Mucosa of stomach (tissue), 1 donor: ENCODE results near the gene NFIA.
"Not testable (repeated sequence)": the region's sequence is repeated elsewhere in the genome, so short reads cannot be mapped to it uniquely, and the experiment has no call there.

Experiments
- H3K27me3 ChIP-seq: one replicate; pipeline ENCODE4 v1.7.0; 2013; ENCODE audit warnings: mild to moderate bottlenecking, low read length; ENCODE audit not compliant: control insufficient read depth, insufficient read depth
- H3K36me3 ChIP-seq: one replicate; pipeline ENCODE4 v1.7.0; 2013; ENCODE audit warnings: low read length; ENCODE audit not compliant: control insufficient read depth, insufficient read depth
- H3K4me1 ChIP-seq: one replicate; pipeline ENCODE4 v1.7.0; 2013; ENCODE audit warnings: mild to moderate bottlenecking, low read length; ENCODE audit not compliant: control insufficient read depth, insufficient read depth
- H3K4me3 ChIP-seq: one replicate; pipeline ENCODE4 v1.7.0; 2013; ENCODE audit warnings: low read length
- H3K9ac ChIP-seq: one replicate; pipeline ENCODE4 v1.7.0; 2013; ENCODE audit warnings: mild to moderate bottlenecking, low read length, moderate library complexity
- H3K9me3 ChIP-seq: one replicate; pipeline ENCODE4 v1.7.0; 2013; ENCODE audit warnings: mild to moderate bottlenecking, low read length, moderate library complexity; ENCODE audit not compliant: control insufficient read depth
- donor health status: Pancreatic carcinoma.

The NFIA gene

GRCh38 chr1:61276246-61276645 is 193.9 kb downstream of the NFIA start:
- no peak overlapping the region for H3K4me3 ChIP-seq
- H3K27me3 ChIP-seq: no peaks in the 10 kb centered on the region
- H3K4me1 ChIP-seq: peaks cover 4% of the 10 kb centered on the region
- no peaks in the 10 kb centered on the region for H3K36me3 ChIP-seq
- H3K9me3 ChIP-seq: no peaks in the 10 kb centered on the region
- no peak overlapping the region for H3K9ac ChIP-seq

DNA sequence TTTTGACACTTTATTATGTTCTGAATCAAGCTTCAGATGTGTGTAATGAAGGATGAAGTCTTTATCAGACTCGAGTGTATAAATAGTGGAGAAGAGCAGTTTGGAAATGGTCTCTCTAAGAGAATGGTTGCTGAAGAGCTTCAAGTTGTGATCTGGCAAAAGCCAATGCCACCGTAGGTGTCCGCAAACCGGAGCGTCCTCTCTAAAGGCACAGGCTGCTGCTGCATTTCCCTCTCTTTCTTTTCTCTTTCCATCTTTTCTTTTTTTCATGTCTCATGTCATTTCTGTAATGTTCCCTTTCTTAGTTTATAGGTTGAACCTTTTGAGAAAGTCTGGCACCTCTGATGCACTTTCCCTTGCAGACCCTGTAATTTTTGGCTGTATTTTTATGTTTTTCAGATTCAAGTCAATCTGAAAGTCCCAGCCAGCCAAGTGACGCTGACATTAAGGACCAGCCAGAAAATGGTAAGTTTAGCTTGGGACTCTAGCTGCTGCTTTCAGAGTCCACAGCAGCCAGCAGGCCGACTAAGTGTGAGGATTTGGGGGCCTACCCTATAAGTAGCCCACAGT is 194.8 kb downstream of the NFIA start:
- H3K4me3 ChIP-seq: no peak overlapping the region
- no peaks in the 10 kb centered on the region for H3K4me1 ChIP-seq

GRCh38 chr1:61278503-61278902 is 196.1 kb downstream of the NFIA start:
- H3K4me3 ChIP-seq, H3K27me3 ChIP-seq, H3K4me1 ChIP-seq, H3K9me3 ChIP-seq, H3K9ac ChIP-seq, H3K36me3 ChIP-seq: not testable (repeated sequence)

More for the DNA sequence above, 194.8 kb downstream of the NFIA start:
- Histone ChIP-seq H3K9ac (no peak overlapping the region), H3K27me3 (no peaks in the 10 kb centered on the region), H3K36me3 (no peaks in the 10 kb centered on the region), H3K9me3 (no peaks in the 10 kb centered on the region)

- H3K27me3 ChIP-seq: no peaks in the 10 kb centered on the region
- H3K9ac ChIP-seq: no peak overlapping the region
- no peaks in the 10 kb centered on the region for H3K4me1 ChIP-seq
- H3K4me3 ChIP-seq: no peak overlapping the region
- H3K36me3 ChIP-seq: no peaks in the 10 kb centered on the region
- H3K9me3 ChIP-seq: no peaks in the 10 kb centered on the region
Measured at GRCh38 chr1:61278966-61279365, 196.6 kb downstream of the NFIA start.

- Histone ChIP-seq H3K4me1 (no peaks in the 10 kb centered on the region), H3K9me3 (no peaks in the 10 kb centered on the region), H3K4me3 (no peak overlapping the region), H3K36me3 (no peaks in the 10 kb centered on the region), H3K27me3 (no peaks in the 10 kb centered on the region), H3K9ac (no peak overlapping the region)
Measured at GRCh38 chr1:61279570-61279969, 197.2 kb downstream of the NFIA start.

- no peaks in the 10 kb centered on the region for H3K27me3 ChIP-seq
- H3K9ac ChIP-seq: no peak overlapping the region
- H3K4me1 ChIP-seq: no peaks in the 10 kb centered on the region
- H3K4me3 ChIP-seq: no peak overlapping the region
- no peaks in the 10 kb centered on the region for H3K36me3 ChIP-seq
- H3K9me3 ChIP-seq: no peaks in the 10 kb centered on the region
Measured at GRCh38 chr1:61280452-61280851, 198.1 kb downstream of the NFIA start.

- H3K4me1 ChIP-seq: no peaks in the 10 kb centered on the region
- no peaks in the 10 kb centered on the region for H3K36me3 ChIP-seq
- H3K27me3 ChIP-seq: no peaks in the 10 kb centered on the region
- no peak overlapping the region for H3K9ac ChIP-seq
- no peaks in the 10 kb centered on the region for H3K9me3 ChIP-seq
- no peak overlapping the region for H3K4me3 ChIP-seq
Measured at GRCh38 chr1:61282387-61282786, 200.0 kb downstream of the NFIA start.

- H3K4me3 ChIP-seq: no peak overlapping the region
- H3K9me3 ChIP-seq: no peaks in the 10 kb centered on the region
- no peaks in the 10 kb centered on the region for H3K27me3 ChIP-seq
- H3K36me3 ChIP-seq: no peaks in the 10 kb centered on the region
- no peaks in the 10 kb centered on the region for H3K4me1 ChIP-seq
- H3K9ac ChIP-seq: no peak overlapping the region
Measured at GRCh38 chr1:61284248-61284854, 202.0 kb downstream of the NFIA start.

- Histone ChIP-seq H3K4me3 (no peak overlapping the region), H3K9me3 (no peaks in the 10 kb centered on the region), H3K9ac (no peak overlapping the region), H3K36me3 (no peaks in the 10 kb centered on the region), H3K27me3 (no peaks in the 10 kb centered on the region), H3K4me1 (no peaks in the 10 kb centered on the region)
Measured at GRCh38 chr1:61284936-61285335, 202.6 kb downstream of the NFIA start.

DNA sequence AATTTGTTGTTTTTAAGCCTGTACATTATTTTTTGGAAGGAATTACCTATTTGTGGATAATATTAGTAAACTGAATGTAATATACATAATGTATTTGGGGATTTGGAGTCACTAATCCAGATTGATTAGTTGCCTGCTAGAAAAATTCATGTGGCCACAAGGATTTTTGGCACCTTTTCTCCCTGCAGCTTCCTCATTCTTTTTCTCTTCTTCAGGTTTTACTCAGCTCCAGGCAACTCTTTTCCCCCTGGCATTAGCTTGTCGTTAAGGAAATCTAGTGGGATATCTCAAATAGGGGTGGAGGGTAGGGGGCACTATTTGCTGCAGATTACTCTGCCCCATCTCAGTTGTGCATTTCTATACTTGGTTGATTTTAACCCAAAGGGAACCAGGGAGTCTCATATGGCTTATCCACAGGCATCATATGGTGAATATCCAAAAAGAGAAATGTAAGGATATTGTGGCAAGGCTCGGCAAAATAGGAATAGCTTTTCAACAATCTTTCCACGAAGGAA is 203.1 kb downstream of the NFIA start:
- Histone ChIP-seq H3K4me3 (no peak overlapping the region), H3K36me3 (no peaks in the 10 kb centered on the region), H3K27me3 (no peaks in the 10 kb centered on the region), H3K4me1 (no peaks in the 10 kb centered on the region), H3K9ac (no peak overlapping the region), H3K9me3 (no peaks in the 10 kb centered on the region)

DNA sequence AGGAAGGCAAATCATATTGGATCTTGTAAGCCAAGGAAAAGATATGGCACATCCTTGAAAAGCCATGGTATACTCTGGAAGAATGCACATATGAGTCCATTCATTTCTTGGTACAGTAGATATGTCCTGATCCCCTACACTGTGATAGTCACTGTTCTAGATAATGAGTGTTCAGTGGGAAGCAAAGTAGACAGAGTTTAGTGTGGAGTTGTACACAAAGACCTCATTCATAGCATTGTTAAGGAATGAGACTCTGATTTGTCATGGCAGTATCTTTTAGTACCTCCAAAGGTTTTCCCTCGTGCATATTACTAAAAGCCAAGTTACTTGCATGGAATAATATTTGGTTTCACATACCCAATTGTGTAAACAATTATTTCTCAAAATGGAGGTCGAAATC is 204.7 kb downstream of the NFIA start:
- no peaks in the 10 kb centered on the region for H3K4me1 ChIP-seq
- H3K9ac ChIP-seq: no peak overlapping the region
- no peak overlapping the region for H3K4me3 ChIP-seq
- H3K36me3 ChIP-seq: no peaks in the 10 kb centered on the region
- no peaks in the 10 kb centered on the region for H3K27me3 ChIP-seq
- H3K9me3 ChIP-seq: no peaks in the 10 kb centered on the region

- Histone ChIP-seq H3K9me3 (no peaks in the 10 kb centered on the region), H3K4me1 (no peaks in the 10 kb centered on the region), H3K27me3 (no peaks in the 10 kb centered on the region), H3K4me3 (no peak overlapping the region), H3K36me3 (no peaks in the 10 kb centered on the region), H3K9ac (no peak overlapping the region)
Measured at GRCh38 chr1:61287734-61288133, 205.4 kb downstream of the NFIA start.
